ENCODE results near the gene PIANP. TPM values are rescaled to one million over a fixed set of nuclear protein-coding genes. Genes with fewer than 3 reads are reported as not detected.
"Not testable (repeated sequence)": the region's sequence is repeated elsewhere in the genome, so short reads cannot be mapped to it uniquely, and the experiment has no call there.

PIANP gene
- total RNA-seq, 1 donor from 2014 or later = 0.40 TPM

GRCh38 chr12:6742834-6743233, 42.2 kb upstream of the PIANP start:
- peaks cover 4% of the 10 kb centered on the region for H3K9me3 Mint-ChIP-seq
- no peak overlapping the region for H3K4me3 Mint-ChIP-seq
- no peak overlapping the region for H3K27ac Mint-ChIP-seq
- no peak for DNase-seq
- H3K27me3 Mint-ChIP-seq = no peaks in the 10 kb centered on the region
- ChIA-PET POLR2A (interaction anchor here (0.6 to 4.0 kb wide), 3 partner anchors 11 to 25 kb away, joined by 5 to 17 read pairs (median 11); partner anchors contain the start of genes COPS7A and MLF2), CTCF (no interaction called here)
- peaks cover 23% of the 10 kb centered on the region for H3K4me1 Mint-ChIP-seq
- H3K36me3 Mint-ChIP-seq (ENCODE audit: low read depth) = peaks cover 14% of the 10 kb centered on the region
- ATAC-seq (ENCODE audit: low read depth) = no peak
- intact Hi-C loops (cut with micrococcal nuclease) = no loop called here
- TF ChIP-seq, protein P1, sequence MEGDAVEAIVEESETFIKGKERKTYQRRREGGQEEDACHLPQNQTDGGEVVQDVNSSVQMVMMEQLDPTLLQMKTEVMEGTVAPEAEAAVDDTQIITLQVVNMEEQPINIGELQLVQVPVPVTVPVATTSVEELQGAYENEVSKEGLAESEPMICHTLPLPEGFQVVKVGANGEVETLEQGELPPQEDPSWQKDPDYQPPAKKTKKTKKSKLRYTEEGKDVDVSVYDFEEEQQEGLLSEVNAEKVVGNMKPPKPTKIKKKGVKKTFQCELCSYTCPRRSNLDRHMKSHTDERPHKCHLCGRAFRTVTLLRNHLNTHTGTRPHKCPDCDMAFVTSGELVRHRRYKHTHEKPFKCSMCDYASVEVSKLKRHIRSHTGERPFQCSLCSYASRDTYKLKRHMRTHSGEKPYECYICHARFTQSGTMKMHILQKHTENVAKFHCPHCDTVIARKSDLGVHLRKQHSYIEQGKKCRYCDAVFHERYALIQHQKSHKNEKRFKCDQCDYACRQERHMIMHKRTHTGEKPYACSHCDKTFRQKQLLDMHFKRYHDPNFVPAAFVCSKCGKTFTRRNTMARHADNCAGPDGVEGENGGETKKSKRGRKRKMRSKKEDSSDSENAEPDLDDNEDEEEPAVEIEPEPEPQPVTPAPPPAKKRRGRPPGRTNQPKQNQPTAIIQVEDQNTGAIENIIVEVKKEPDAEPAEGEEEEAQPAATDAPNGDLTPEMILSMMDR (IDR thresholded peaks at IDR 0.05) = no peak

- peaks cover 20% of the 10 kb centered on the region for H3K4me1 Mint-ChIP-seq
- H3K27me3 Mint-ChIP-seq; H3K9me3 Mint-ChIP-seq; H3K4me3 Mint-ChIP-seq; intact Hi-C loops (cut with micrococcal nuclease); H3K27ac Mint-ChIP-seq; H3K36me3 Mint-ChIP-seq (ENCODE audit: low read depth); DNase-seq; ATAC-seq (ENCODE audit: low read depth); CTCF ChIA-PET: not testable (repeated sequence)
- POLR2A ChIA-PET = interaction anchor here (1.3 to 4.0 kb wide), 2 partner anchors 11 to 18 kb away, joined by 5 to 17 read pairs; partner anchors contain the start of genes COPS7A and MLF2
Observed at GRCh38 chr12:6742080-6742479, 41.5 kb upstream of the PIANP start.

GRCh38 chr12:6736754-6737153, 36.1 kb upstream of the PIANP start:
- peaks cover 24% of the 10 kb centered on the region for H3K36me3 Mint-ChIP-seq (ENCODE audit: low read depth)
- H3K27me3 Mint-ChIP-seq = no peaks in the 10 kb centered on the region
- H3K4me1 Mint-ChIP-seq = no peaks in the 10 kb centered on the region
- H3K27ac Mint-ChIP-seq = no peak overlapping the region
- DNase-seq (no peak), ATAC-seq (ENCODE audit: low read depth) (no peak)
- TF ChIP-seq, protein P1 (IDR thresholded peaks at IDR 0.05) = no peak
- ChIA-PET CTCF (interaction anchor here (1.6 kb wide), 1 partner anchor 16 kb away, joined by 6 read pairs; the partner anchor contains the start of gene MLF2), POLR2A (interaction anchor here (1.6 kb wide), 1 partner anchor 13 kb away, joined by 4 read pairs; the partner anchor contains the start of gene COPS7A)
- intact Hi-C loops (cut with micrococcal nuclease) = no loop called here
- no peaks in the 10 kb centered on the region for H3K9me3 Mint-ChIP-seq
- no peak overlapping the region for H3K4me3 Mint-ChIP-seq

- Mint-ChIP-seq H3K4me1 (no peaks in the 10 kb centered on the region), H3K36me3 (ENCODE audit: low read depth) (peaks cover 32% of the 10 kb centered on the region), H3K27me3 (no peaks in the 10 kb centered on the region), H3K27ac (no peak overlapping the region), H3K4me3 (no peak overlapping the region), H3K9me3 (no peaks in the 10 kb centered on the region)
- ChIA-PET CTCF (interaction anchor here (1.0 to 2.0 kb wide), 2 partner anchors 18 to 31 kb away, joined by 3 to 6 read pairs; partner anchors contain the start of gene MLF2), POLR2A (interaction anchor here (1.6 kb wide), 1 partner anchor 12 kb away, joined by 4 read pairs; the partner anchor contains the start of gene COPS7A)
- TF ChIP-seq, protein P1 (IDR thresholded peaks at IDR 0.05) = no peak
- intact Hi-C loops (cut with micrococcal nuclease) = loop anchor here (1.0 kb wide), 3 partner anchors 31 to 90 kb away; partner anchors contain the start of gene PTMS
- DNase-seq (no peak), ATAC-seq (ENCODE audit: low read depth) (peak; percentile 62)
Observed at GRCh38 chr12:6735448-6736191, 35.0 kb upstream of the PIANP start.

- POLR2A ChIA-PET = interaction anchor here (0.7 kb wide), 1 partner anchor 19 kb away, joined by 4 read pairs; the partner anchor contains the start of gene MLF2
- intact Hi-C loops (cut with micrococcal nuclease) = loop anchor here (1.0 kb wide), 3 partner anchors 32 to 91 kb away; partner anchors contain the start of gene PTMS
Observed at GRCh38 chr12:6734506-6735387, 34.1 kb upstream of the PIANP start.

More at GRCh38 chr12:6734506-6735387, 34.1 kb upstream of the PIANP start:
- Mint-ChIP-seq H3K4me1 (peaks cover 6% of the 10 kb centered on the region), H3K9me3 (no peaks in the 10 kb centered on the region), H3K27ac (no peak overlapping the region), H3K4me3 (no peak overlapping the region), H3K27me3 (no peaks in the 10 kb centered on the region), H3K36me3 (ENCODE audit: low read depth) (peaks cover 40% of the 10 kb centered on the region)
- DNase-seq (no peak), ATAC-seq (ENCODE audit: low read depth) (no peak)
- CTCF ChIA-PET = interaction anchor here (1.0 to 2.0 kb wide), 3 partner anchors 10 to 32 kb away, joined by 3 to 6 read pairs (median 4); partner anchors contain the start of genes COPS7A and MLF2
- TF ChIP-seq, protein P1 (IDR thresholded peaks at IDR 0.05) = no peak
